AG10803 (cell line): ENCODE results near the gene VPS37B.

Source experiments
- DNase-seq: peaks from one replicate; pipeline ENCODE4 v3.0.0; 2010; ENCODE audit warnings: low read depth
- H3K4me3 ChIP-seq: 2 replicates; pipeline ENCODE4 v1.5.1; 2011; ENCODE audit warnings: mild to moderate bottlenecking, low read length, control low read depth
- TF ChIP-seq, protein P1 (sequence below): conservative IDR thresholded peaks from 2 replicates; pipeline ENCODE4 v1.5.1; 2011; ENCODE audit warnings: mild to moderate bottlenecking, low read length, control low read depth, inconsistent platforms

Gene VPS37B

DNA sequence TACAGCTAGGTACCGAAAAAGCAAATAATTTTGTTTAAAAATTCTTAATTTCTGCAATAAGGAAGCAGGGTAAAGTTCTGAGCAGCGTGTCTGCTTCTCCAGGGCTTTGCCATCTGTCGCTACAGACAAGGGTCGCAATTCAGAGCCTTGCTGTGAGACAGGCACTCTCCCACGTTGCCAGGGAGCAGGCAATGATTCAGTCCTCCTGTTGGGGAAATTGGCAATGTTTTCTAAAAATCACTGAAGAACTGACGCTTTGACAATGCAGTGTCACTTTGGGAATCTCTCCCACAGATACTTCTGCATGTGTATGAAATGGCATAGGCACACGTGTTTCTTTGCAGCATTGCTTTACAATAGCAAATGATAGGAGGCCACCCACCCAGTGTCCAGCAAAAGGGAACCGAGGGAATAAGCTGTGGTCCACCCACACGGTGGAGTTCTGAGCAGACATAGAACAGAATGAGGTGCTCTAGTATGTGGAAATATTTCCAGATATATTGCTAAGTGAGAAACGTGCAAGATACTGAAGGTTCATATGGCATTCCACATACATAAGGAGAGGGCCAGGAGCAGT is 76.6 kb downstream of the VPS37B start:
- DNase-seq: no peak
- TF ChIP-seq, protein P1, sequence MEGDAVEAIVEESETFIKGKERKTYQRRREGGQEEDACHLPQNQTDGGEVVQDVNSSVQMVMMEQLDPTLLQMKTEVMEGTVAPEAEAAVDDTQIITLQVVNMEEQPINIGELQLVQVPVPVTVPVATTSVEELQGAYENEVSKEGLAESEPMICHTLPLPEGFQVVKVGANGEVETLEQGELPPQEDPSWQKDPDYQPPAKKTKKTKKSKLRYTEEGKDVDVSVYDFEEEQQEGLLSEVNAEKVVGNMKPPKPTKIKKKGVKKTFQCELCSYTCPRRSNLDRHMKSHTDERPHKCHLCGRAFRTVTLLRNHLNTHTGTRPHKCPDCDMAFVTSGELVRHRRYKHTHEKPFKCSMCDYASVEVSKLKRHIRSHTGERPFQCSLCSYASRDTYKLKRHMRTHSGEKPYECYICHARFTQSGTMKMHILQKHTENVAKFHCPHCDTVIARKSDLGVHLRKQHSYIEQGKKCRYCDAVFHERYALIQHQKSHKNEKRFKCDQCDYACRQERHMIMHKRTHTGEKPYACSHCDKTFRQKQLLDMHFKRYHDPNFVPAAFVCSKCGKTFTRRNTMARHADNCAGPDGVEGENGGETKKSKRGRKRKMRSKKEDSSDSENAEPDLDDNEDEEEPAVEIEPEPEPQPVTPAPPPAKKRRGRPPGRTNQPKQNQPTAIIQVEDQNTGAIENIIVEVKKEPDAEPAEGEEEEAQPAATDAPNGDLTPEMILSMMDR: no peak
- H3K4me3 ChIP-seq: no peak overlapping the region
